Liver (tissue), 9 donors: Measurements from ENCODE around the gene TSGA10. TPM values are rescaled to one million over a fixed set of nuclear protein-coding genes. Genes with fewer than 3 reads are reported as not detected.

Source experiments
- DNase-seq: peaks from one replicate; pipeline ENCODE4 v3.0.0-alpha.2; 2017; ENCODE audit warnings: low spot score
- H3K27ac ChIP-seq, 2 donors: one replicate each; pipeline ENCODE4 v1.7.0; 2013; ENCODE audit warnings: inconsistent platforms in 2 of 2, low read length in 2 of 2, control low read depth in 1 of 2, low read depth in 1 of 2, mild to moderate bottlenecking in 1 of 2
- H3K27me3 ChIP-seq, 4 donors: one replicate each; pipeline versions ENCODE4 v1.6.1 to v1.7.0; 2013; ENCODE audit warnings: low read length in 3 of 4, inconsistent platforms in 1 of 4, mild to moderate bottlenecking in 1 of 4, moderate library complexity in 1 of 4; ENCODE audit not compliant: control insufficient read depth in 4 of 4, insufficient read depth in 4 of 4
- H3K36me3 ChIP-seq, 4 donors: one replicate each; pipeline versions ENCODE4 v1.6.1 to v1.7.0; 2013; ENCODE audit warnings: low read length in 3 of 4, mild to moderate bottlenecking in 3 of 4, low read depth in 1 of 4, moderate library complexity in 1 of 4; ENCODE audit not compliant: control insufficient read depth in 4 of 4, insufficient read depth in 3 of 4
- H3K4me1 ChIP-seq, 4 donors: one replicate each; pipeline versions ENCODE4 v1.6.1 to v1.7.0; 2013; ENCODE audit warnings: low read length in 3 of 4, mild to moderate bottlenecking in 3 of 4, moderate library complexity in 1 of 4; ENCODE audit not compliant: control insufficient read depth in 4 of 4, insufficient read depth in 4 of 4
- H3K4me3 ChIP-seq, 3 donors: one replicate each; pipeline versions ENCODE4 v1.6.1 to v1.7.0; 2013; ENCODE audit warnings: low read length in 3 of 3, control low read depth in 1 of 3, low read depth in 1 of 3, mild to moderate bottlenecking in 1 of 3
- H3K9ac ChIP-seq, 2 donors: one replicate each; pipeline ENCODE4 v1.7.0; 2013; ENCODE audit warnings: low read length in 2 of 2, mild to moderate bottlenecking in 2 of 2, moderate library complexity in 2 of 2, control low read depth in 1 of 2, low read depth in 1 of 2
- H3K9me3 ChIP-seq, 4 donors: one replicate each; pipeline versions ENCODE4 v1.6.1 to v1.7.0; 2013; ENCODE audit warnings: low read length in 3 of 4; ENCODE audit not compliant: control insufficient read depth in 4 of 4
- ATF3 ChIP-seq: IDR thresholded peaks from 2 replicates; pipeline ENCODE4 v1.6.1; 2016; ENCODE audit warnings: antibody characterized with exemption
- CTCF ChIP-seq: fragments of 150-350 bp; IDR thresholded peaks from 2 replicates; pipeline ENCODE4 v1.5.1; 2017; ENCODE audit warnings: improper control_type of control experiment, low read depth, low read length; ENCODE audit not compliant: missing input control
- EGR1 ChIP-seq, 2 donors: IDR thresholded peaks; 2 replicates each; pipeline ENCODE4 v1.6.1; 2016 to 2018; ENCODE audit warnings: antibody characterized with exemption in 2 of 2, low read depth in 2 of 2
- FOXA1 ChIP-seq: IDR thresholded peaks from 2 replicates; pipeline ENCODE4 v1.6.1; 2016; ENCODE audit warnings: antibody characterized with exemption
- FOXA2 ChIP-seq: IDR thresholded peaks from 2 replicates; pipeline ENCODE4 v1.6.1; 2016; ENCODE audit warnings: antibody characterized with exemption
- GABPA ChIP-seq, 2 donors: IDR thresholded peaks in 1 of 2; conservative IDR thresholded peaks in 1 of 2; 2 replicates each; pipeline ENCODE4 v1.6.1; 2016; ENCODE audit warnings: antibody characterized with exemption in 2 of 2, mild to moderate bottlenecking in 1 of 2, moderate library complexity in 1 of 2
- HNF4A ChIP-seq, 2 donors: conservative IDR thresholded peaks; 2 replicates each; pipeline ENCODE4 v1.6.1; 2016; ENCODE audit warnings: antibody characterized with exemption in 2 of 2, mild to moderate bottlenecking in 2 of 2
- HNF4G ChIP-seq: IDR thresholded peaks from 2 replicates; pipeline ENCODE4 v1.6.1; 2016; ENCODE audit warnings: antibody characterized with exemption
- JUND ChIP-seq, 2 donors: IDR thresholded peaks; 2 replicates each; pipeline ENCODE4 v1.6.1; 2016; ENCODE audit warnings: antibody characterized with exemption in 2 of 2
- MAX ChIP-seq: IDR thresholded peaks from 2 replicates; pipeline ENCODE4 v1.6.1; 2016; ENCODE audit warnings: antibody characterized with exemption
- NR2F2 ChIP-seq: IDR thresholded peaks from 2 replicates; pipeline ENCODE4 v1.6.1; 2016; ENCODE audit warnings: antibody characterized with exemption
- RAD21 ChIP-seq, 2 donors: IDR thresholded peaks; 2 replicates each; pipeline ENCODE4 v1.6.1; 2016; ENCODE audit warnings: antibody characterized with exemption in 2 of 2, mild to moderate bottlenecking in 2 of 2
- RXRA ChIP-seq, 2 donors: IDR thresholded peaks; 2 replicates each; pipeline ENCODE4 v1.6.1; 2017 to 2018; ENCODE audit warnings: antibody characterized with exemption in 2 of 2, mild to moderate bottlenecking in 1 of 2
- SP1 ChIP-seq: IDR thresholded peaks from 2 replicates; pipeline ENCODE4 v1.6.1; 2018; ENCODE audit warnings: antibody characterized with exemption, mild to moderate bottlenecking
- TAF1 ChIP-seq: conservative IDR thresholded peaks from 2 replicates; pipeline ENCODE4 v1.6.1; 2016; ENCODE audit warnings: antibody characterized with exemption, mild to moderate bottlenecking
- YY1 ChIP-seq: IDR thresholded peaks from 2 replicates; pipeline ENCODE4 v1.6.1; 2016; ENCODE audit warnings: antibody characterized with exemption, mild to moderate bottlenecking
- WGBS: extraction: QIAGEN DNeasy Blood & Tissue Kit; methylation state at CpG from one replicate; pipeline ENCODE4 v1.1.7; 2013; 5-methylcytosine and 5-hydroxymethylcytosine counted together
- polyA plus RNA-seq, 2 donors: library from polyadenylated mRNA; stranded (reverse) in 1 of 2; unstranded in 1 of 2; fragments of 200-250 nt in 1 of 2; fragments of >200 nt in 1 of 2; fragmentation: Nextera tagmentation in 1 of 2; extraction: Ambion mirVana in 1 of 2; gene quantifications; one replicate each; pipeline versions ENCODE4 v1.2.1 to v1.2.3, GENCODE V29; 2013 to 2015
- total RNA-seq, 2 donors: library from RNA; depleted of rRNA; stranded (reverse); fragments of >200 nt; gene quantifications; one replicate each; pipeline ENCODE4 v1.2.3, GENCODE V29; 2014
- TF ChIP-seq, protein P1 (sequence below): IDR thresholded peaks from 2 replicates; pipeline ENCODE4 v1.6.1; 2016; ENCODE audit warnings: antibody characterized with exemption
- TF ChIP-seq, protein P2 (sequence below): IDR thresholded peaks from 2 replicates; pipeline ENCODE4 v1.6.1; 2016; ENCODE audit warnings: antibody characterized with exemption, mild to moderate bottlenecking
- donor health status: healthy.
- donor health status: healthy.
- donor health status: healthy.
- donor health status: healthy.
- donor health status: healthy.

The TSGA10 gene
- total and polyA plus RNA-seq, 4 donors = 0.93 to 4.4 (median 3.8) TPM

DNA sequence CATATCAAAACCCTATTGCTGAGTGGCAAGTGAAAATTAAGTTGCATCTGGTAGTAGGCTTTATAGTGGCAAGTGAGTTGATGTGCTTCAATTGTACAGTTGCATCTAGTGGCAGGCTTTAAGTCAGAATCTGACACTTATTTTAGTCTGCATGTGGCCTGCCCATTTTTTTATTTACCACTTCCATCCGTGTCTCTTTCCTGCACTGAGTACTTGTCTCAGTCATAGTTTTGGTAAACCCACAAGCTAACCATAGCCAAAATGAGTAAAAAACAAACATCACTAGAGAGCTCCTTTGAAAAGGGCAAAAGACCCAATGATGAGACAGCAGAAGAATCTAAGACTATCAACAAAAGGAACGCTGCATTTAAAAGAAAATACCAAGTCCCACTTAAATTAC is 122.7 kb downstream of the TSGA10 start:
- TF ChIP-seq, protein P1, sequence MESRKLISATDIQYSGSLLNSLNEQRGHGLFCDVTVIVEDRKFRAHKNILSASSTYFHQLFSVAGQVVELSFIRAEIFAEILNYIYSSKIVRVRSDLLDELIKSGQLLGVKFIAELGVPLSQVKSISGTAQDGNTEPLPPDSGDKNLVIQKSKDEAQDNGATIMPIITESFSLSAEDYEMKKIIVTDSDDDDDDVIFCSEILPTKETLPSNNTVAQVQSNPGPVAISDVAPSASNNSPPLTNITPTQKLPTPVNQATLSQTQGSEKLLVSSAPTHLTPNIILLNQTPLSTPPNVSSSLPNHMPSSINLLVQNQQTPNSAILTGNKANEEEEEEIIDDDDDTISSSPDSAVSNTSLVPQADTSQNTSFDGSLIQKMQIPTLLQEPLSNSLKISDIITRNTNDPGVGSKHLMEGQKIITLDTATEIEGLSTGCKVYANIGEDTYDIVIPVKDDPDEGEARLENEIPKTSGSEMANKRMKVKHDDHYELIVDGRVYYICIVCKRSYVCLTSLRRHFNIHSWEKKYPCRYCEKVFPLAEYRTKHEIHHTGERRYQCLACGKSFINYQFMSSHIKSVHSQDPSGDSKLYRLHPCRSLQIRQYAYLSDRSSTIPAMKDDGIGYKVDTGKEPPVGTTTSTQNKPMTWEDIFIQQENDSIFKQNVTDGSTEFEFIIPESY = no peak
- TF ChIP-seq YY1 (no peak), SP1 (no peak), JUND (IDR thresholded peaks at IDR 0.05) (no peak), GABPA (IDR thresholded peaks at IDR 0.05 in 1 of 2, conservative IDR thresholded peaks at IDR 0.05 in 1 of 2) (no peak), EGR1 (IDR thresholded peaks at IDR 0.05; ENCODE audit: low read depth in 2 of 2) (no peak), RAD21 (IDR thresholded peaks at IDR 0.05) (no peak), FOXA2 (no peak), TAF1 (no peak), RXRA (IDR thresholded peaks at IDR 0.05) (no peak), FOXA1 (no peak), NR2F2 (no peak), ATF3 (no peak), CTCF (no peak), HNF4G (no peak), MAX (no peak), HNF4A (conservative IDR thresholded peaks at IDR 0.05) (no peak)
- TF ChIP-seq, protein P2, sequence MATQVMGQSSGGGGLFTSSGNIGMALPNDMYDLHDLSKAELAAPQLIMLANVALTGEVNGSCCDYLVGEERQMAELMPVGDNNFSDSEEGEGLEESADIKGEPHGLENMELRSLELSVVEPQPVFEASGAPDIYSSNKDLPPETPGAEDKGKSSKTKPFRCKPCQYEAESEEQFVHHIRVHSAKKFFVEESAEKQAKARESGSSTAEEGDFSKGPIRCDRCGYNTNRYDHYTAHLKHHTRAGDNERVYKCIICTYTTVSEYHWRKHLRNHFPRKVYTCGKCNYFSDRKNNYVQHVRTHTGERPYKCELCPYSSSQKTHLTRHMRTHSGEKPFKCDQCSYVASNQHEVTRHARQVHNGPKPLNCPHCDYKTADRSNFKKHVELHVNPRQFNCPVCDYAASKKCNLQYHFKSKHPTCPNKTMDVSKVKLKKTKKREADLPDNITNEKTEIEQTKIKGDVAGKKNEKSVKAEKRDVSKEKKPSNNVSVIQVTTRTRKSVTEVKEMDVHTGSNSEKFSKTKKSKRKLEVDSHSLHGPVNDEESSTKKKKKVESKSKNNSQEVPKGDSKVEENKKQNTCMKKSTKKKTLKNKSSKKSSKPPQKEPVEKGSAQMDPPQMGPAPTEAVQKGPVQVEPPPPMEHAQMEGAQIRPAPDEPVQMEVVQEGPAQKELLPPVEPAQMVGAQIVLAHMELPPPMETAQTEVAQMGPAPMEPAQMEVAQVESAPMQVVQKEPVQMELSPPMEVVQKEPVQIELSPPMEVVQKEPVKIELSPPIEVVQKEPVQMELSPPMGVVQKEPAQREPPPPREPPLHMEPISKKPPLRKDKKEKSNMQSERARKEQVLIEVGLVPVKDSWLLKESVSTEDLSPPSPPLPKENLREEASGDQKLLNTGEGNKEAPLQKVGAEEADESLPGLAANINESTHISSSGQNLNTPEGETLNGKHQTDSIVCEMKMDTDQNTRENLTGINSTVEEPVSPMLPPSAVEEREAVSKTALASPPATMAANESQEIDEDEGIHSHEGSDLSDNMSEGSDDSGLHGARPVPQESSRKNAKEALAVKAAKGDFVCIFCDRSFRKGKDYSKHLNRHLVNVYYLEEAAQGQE = no peak
- Histone ChIP-seq H3K4me1 (no peaks in the 10 kb centered on the region), H3K27me3 (no peaks in the 10 kb centered on the region), H3K9me3 (no peaks in the 10 kb centered on the region), H3K4me3 (no peak overlapping the region), H3K27ac (no peak overlapping the region), H3K36me3 (no peaks in the 10 kb centered on the region), H3K9ac (no peak overlapping the region)
- no peak for DNase-seq
- WGBS = 84% methylated on average over 2 of the region's 2 CpGs

DNA sequence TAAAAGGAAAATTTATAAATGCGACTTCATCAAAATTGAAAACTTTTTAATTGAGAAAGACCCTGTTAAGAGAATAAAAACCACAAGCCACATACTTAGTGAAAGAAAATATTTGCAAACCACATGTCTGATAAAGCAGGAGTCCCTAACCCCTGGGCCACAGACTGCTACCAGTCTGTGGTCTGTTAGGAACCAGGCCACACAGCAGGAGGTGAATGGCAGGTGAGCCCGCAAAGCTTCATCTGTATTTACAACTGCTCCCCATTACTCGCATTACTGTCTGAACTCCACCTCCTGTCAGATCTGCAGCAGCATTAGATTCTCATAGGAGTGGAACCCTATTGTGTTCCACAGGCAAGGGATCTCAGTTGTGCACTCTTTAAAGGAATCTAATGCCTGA is 123.3 kb downstream of the TSGA10 start:
- DNase-seq = no peak
- H3K27ac ChIP-seq = no peak overlapping the region
- H3K27me3 ChIP-seq = no peaks in the 10 kb centered on the region
- 89% methylated on average over 3 of the region's 3 CpGs for WGBS
- no peaks in the 10 kb centered on the region for H3K4me1 ChIP-seq
- H3K4me3 ChIP-seq = no peak overlapping the region
- H3K9me3 ChIP-seq = no peaks in the 10 kb centered on the region
- H3K36me3 ChIP-seq = no peaks in the 10 kb centered on the region
- H3K9ac ChIP-seq = no peak overlapping the region
- TF ChIP-seq MAX (no peak), TAF1 (no peak), JUND (IDR thresholded peaks at IDR 0.05) (no peak), YY1 (no peak), RAD21 (IDR thresholded peaks at IDR 0.05) (no peak), GABPA (IDR thresholded peaks at IDR 0.05 in 1 of 2, conservative IDR thresholded peaks at IDR 0.05 in 1 of 2) (no peak), FOXA1 (no peak), ATF3 (no peak), SP1 (no peak)
- TF ChIP-seq, protein P2 = no peak
- TF ChIP-seq, protein P1 = no peak
